ENCODE data around the gene DNAH7. TPM values are rescaled to one million over a fixed set of nuclear protein-coding genes. Genes with fewer than 3 reads are reported as not detected.

DNAH7 gene
- total RNA-seq, 4 donors from 2014 or later = 1.6 to 5.0 (median 3.0) TPM

- Histone ChIP-seq H3K36me3 (no peaks in the 10 kb centered on the region), H3K27ac (no peak overlapping the region), H3K4me3 (no peak overlapping the region), H3K4me1 (no peaks in the 10 kb centered on the region), H3K9me3 (no peaks in the 10 kb centered on the region), H3K27me3 (no peaks in the 10 kb centered on the region)
- 96 to 99% methylated on average over 2 of the region's 2 CpGs for WGBS, 2 donors
- no peak for DNase-seq (ENCODE audit: low spot score in 2 of 2)
- TF ChIP-seq CTCF (IDR thresholded peaks at IDR 0.05) = no peak
- no peak for TF ChIP-seq EP300 (IDR thresholded peaks at IDR 0.05)
- TF ChIP-seq POLR2A (IDR thresholded peaks at IDR 0.05) = no peak
Measured at GRCh38 chr2:195815083-195815482, 253.6 kb downstream of the DNAH7 start.

- no peaks in the 10 kb centered on the region for H3K4me1 ChIP-seq
- no peaks in the 10 kb centered on the region for H3K9me3 ChIP-seq
- DNase-seq (ENCODE audit: low spot score in 2 of 2) = no peak
- H3K36me3 ChIP-seq = no peaks in the 10 kb centered on the region
- H3K27me3 ChIP-seq = no peaks in the 10 kb centered on the region
- no peak overlapping the region for H3K4me3 ChIP-seq
- H3K27ac ChIP-seq = no peak overlapping the region
- TF ChIP-seq EP300 (IDR thresholded peaks at IDR 0.05) = no peak
- no peak for TF ChIP-seq CTCF (IDR thresholded peaks at IDR 0.05)
- TF ChIP-seq POLR2A (IDR thresholded peaks at IDR 0.05) = no peak
- WGBS, 2 donors = 36 to 45% methylated on average over 3 of the region's 3 CpGs
Measured at GRCh38 chr2:195813421-195813820, 255.2 kb downstream of the DNAH7 start.

- TF ChIP-seq POLR2A (IDR thresholded peaks at IDR 0.05) = no peak
- TF ChIP-seq EP300 (IDR thresholded peaks at IDR 0.05) = no peak
- no peak for TF ChIP-seq CTCF (IDR thresholded peaks at IDR 0.05)
- 81% methylated on average over 4 of the region's 4 CpGs for WGBS, 2 donors
- Histone ChIP-seq H3K4me1 (no peaks in the 10 kb centered on the region), H3K4me3 (no peak overlapping the region), H3K27me3 (no peaks in the 10 kb centered on the region), H3K27ac (no peak overlapping the region), H3K36me3 (no peaks in the 10 kb centered on the region), H3K9me3 (no peaks in the 10 kb centered on the region)
- DNase-seq (ENCODE audit: low spot score in 2 of 2) = no peak
Measured at GRCh38 chr2:195810340-195811098, 258.1 kb downstream of the DNAH7 start.

- no peak for TF ChIP-seq EP300 (IDR thresholded peaks at IDR 0.05)
- Histone ChIP-seq H3K27me3 (no peaks in the 10 kb centered on the region), H3K4me1 (no peaks in the 10 kb centered on the region), H3K9me3 (no peaks in the 10 kb centered on the region), H3K4me3 (no peak overlapping the region), H3K27ac (no peak overlapping the region), H3K36me3 (no peaks in the 10 kb centered on the region)
- DNase-seq (ENCODE audit: low spot score in 2 of 2) = no peak
- 53 to 57% methylated on average over 1 of the region's 1 CpG for WGBS, 2 donors
Measured at GRCh38 chr2:195808189-195808588, 260.4 kb downstream of the DNAH7 start.

GRCh38 chr2:195805283-195805976 lies 263.2 kb downstream of the DNAH7 start:
- Histone ChIP-seq H3K9me3 (no peaks in the 10 kb centered on the region), H3K4me3 (no peak overlapping the region), H3K4me1 (no peaks in the 10 kb centered on the region), H3K27ac (no peak overlapping the region), H3K36me3 (no peaks in the 10 kb centered on the region), H3K27me3 (no peaks in the 10 kb centered on the region)
- 96 to 97% methylated on average over 1 of the region's 1 CpG for WGBS, 2 donors
- no peak for TF ChIP-seq POLR2A (IDR thresholded peaks at IDR 0.05)
- no peak for TF ChIP-seq EP300 (IDR thresholded peaks at IDR 0.05)
- TF ChIP-seq CTCF (IDR thresholded peaks at IDR 0.05) = no peak
- DNase-seq (ENCODE audit: low spot score in 2 of 2) = no peak

Measured in tibial nerve (tissue), 4 donors.